HG03432 (cell line): ENCODE data around the gene IKZF3.
"Not testable (repeated sequence)": the region's sequence is repeated elsewhere in the genome, so short reads cannot be mapped to it uniquely, and the experiment has no call there.

Experiments
- ATAC-seq: cut with Tn5 transposase; IDR thresholded peaks from one replicate; pipeline ENCODE4 v1.9.1; 2021; ENCODE audit warnings: mild to moderate bottlenecking, moderate library complexity; ENCODE audit not compliant: unreplicated experiment

Gene IKZF3

DNA sequence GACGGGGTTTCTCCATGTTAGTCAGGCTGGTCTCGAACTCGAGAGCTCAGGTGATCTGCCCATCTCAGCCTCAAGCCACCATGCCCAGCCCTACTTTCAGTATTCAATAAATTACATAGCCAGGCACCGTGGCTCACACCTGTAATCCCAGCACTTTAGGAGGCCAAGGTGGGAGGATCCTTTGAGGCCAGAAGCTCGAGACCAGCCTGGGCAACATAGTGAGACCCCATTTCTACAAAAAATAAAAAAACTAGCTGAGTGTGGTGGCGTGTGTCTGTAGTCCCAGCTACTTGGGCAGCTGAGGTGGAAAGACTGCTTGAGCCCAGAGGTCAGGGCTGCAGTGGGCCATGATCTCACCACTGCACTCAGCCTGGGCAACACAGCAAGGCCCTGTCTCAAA, 142.0 kb downstream of the IKZF3 start:
- no peak for ATAC-seq

DNA sequence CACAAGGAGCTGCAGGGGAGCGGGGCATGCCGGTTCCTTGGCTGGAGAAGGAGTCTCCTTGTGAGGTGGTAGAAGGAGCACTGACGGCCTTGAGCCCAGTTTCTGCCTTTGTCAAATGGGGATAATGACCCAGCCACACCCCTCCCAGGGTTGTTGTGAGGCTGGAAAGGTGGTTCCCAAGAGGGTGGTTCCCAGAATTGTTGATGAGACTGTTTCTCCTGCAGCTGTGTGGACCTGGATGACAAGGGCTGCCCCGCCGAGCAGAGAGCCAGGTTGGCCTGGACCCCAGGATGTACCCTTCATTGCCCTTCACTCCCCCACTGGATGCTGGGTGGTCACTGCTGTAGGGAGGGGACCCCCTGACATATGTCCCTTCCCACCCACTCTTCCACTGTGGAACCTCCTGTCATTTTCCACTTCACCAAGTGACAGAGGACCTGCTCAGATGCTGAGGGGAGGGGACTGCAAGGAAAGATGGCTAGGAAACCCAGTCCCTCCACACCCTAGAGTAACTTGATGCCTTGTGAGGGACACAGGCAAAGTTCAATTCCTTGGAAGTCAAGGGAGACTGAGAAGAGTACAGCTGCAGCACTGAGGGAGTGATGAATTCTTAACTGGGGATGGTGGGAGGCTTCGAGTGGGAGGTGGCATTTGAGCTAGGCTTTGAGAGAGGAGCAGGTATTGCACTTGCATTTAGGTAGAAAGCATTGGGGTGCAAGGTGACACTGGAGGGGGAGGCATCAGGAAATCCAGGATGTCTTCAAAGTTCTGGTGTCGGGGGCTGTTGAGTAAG, 144.4 kb downstream of the IKZF3 start:
- ATAC-seq: no peak

DNA sequence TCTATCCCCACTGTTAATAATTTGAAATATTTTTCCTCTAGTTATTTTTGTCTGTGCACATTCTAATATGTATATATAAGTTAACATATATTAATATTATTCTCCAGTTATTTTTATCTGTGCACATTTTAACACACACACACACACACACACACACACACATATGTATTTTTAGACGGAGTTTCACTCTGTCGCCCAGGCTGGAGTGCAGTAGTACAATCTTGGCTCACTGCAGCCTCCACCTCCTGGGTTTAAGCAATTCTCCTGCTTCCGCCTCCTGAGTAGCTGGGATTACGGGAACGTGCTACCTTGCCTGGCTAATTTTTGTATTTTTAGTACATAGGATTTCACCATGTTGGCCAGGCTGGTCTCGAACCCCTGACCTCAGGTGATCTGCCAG, 146.5 kb downstream of the IKZF3 start:
- no peak for ATAC-seq

DNA sequence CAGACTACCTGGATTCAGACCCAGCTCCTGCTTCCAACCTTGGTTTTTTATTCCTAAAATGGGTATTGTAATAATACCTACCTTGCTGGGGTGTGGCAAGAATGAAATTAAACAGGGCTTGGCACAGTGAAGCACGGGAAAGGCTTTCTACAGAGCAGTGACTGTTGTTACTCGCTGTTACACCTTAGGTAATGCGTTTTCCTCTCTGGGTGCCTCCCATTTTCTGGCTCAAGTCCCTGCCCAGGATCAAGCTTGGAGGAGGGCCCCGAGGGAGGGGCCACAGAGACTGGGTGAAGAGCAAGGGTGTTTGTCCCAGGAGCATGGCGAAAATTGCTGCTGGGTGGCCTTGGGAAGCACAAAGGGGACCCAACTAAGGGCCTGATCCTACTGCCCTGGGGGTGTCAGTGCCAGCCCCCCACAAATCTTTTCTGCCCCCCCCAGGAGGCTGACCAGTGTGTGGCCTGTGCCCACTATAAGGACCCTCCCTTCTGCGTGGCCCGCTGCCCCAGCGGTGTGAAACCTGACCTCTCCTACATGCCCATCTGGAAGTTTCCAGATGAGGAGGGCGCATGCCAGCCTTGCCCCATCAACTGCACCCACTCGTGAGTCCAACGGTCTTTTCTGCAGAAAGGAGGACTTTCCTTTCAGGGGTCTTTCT, 147.1 kb downstream of the IKZF3 start:
- ATAC-seq: no peak

DNA sequence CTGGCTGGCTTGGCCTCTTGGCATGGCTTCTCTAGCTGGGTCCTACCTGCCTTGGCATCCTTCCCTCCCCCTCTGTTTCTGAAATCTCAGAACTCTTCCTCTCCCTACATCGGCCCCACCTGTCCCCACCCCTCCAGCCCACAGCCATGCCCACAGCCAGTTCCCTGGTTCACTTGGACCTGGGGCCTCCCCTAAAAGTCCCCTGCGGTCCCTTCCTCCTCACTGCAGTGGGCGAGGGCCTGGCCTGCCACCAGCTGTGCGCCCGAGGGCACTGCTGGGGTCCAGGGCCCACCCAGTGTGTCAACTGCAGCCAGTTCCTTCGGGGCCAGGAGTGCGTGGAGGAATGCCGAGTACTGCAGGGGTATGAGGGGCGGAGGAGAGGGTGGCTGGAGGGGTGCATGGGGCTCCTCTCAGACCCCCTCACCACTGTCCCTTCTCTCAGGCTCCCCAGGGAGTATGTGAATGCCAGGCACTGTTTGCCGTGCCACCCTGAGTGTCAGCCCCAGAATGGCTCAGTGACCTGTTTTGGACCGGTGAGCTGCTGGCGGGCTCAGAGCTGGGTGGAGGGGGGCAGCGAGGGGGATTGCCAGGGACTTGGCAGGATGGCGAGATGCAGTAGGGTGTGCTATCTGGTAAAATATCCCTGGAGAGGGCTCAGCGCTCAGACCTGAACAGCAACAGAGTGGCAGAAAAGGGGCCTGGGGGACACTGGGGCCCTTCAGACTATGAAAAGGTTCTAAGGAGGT, 147.9 kb downstream of the IKZF3 start:
- ATAC-seq: no peak

DNA sequence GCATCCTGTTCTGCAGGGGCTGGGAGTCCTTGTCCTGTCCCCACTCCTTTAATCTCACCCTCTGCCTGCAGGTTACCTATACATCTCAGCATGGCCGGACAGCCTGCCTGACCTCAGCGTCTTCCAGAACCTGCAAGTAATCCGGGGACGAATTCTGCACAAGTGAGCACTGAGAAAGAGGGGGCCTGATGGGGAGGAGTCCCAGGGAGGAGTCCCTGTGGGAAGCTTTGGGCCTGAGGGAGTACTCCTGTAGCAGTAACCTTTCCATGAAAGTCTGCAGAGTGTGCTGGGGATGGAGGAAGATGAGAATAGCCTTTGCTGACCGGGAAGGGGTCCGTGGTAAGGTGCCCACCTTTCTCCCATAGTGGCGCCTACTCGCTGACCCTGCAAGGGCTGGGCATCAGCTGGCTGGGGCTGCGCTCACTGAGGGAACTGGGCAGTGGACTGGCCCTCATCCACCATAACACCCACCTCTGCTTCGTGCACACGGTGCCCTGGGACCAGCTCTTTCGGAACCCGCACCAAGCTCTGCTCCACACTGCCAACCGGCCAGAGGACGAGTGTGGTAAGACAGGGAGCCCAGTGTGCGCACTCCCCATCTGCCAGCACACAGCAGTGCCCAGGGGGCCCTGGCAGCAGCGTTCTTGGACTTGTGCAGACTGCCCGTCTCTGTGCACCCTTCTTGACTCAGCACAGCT, 148.6 kb downstream of the IKZF3 start:
- ATAC-seq: no peak

DNA sequence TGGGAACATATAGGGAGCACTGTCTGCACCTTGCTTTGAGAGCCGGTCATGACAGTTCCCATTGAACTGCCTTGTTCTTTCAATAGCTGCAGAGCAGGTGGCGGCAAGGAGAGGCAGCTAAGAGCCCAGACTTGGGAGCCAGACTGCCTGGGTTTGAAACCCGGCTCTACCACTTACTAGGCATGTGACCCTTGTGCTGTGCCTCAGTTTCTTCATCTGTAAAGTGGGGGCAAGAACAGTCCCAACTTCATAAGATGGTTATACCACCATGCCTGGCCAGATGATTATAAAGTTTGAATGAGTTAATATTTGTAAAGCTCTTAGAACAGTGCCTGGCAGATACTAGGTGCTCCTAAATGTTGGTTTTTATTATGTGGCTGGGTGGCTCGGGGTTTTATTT, 149.9 kb downstream of the IKZF3 start:
- no peak for ATAC-seq

DNA sequence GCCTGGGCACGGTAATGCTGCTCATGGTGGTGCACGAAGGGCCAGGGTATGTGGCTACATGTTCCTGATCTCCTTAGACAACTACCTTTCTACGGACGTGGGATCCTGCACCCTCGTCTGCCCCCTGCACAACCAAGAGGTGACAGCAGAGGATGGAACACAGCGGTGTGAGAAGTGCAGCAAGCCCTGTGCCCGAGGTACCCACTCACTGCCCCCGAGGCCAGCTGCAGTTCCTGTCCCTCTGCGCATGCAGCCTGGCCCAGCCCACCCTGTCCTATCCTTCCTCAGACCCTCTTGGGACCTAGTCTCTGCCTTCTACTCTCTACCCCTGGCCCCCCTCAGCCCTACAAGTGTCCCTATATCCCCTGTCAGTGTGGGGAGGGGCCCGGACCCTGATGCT, 152.3 kb downstream of the IKZF3 start:
- no peak for ATAC-seq

DNA sequence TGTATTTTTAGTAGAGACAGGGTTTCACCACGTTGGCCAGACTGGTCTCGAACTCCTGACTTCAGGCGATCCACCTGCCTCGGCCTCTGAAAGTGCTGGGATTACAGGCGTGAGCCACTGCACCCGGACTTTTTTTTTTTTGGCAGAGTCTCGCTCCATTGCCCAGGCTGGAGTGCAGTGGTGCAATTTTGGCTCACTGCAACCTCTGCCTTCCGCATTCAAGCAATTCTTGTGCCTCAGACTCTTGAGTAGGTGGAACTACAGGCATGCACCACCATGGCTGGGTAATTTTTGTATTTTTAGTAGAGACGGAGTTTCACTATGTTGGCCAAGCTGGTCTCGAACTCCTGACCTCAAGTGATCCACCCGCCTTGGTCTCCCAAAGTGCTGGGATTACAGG, 153.0 kb downstream of the IKZF3 start:
- not testable (repeated sequence) for ATAC-seq

DNA sequence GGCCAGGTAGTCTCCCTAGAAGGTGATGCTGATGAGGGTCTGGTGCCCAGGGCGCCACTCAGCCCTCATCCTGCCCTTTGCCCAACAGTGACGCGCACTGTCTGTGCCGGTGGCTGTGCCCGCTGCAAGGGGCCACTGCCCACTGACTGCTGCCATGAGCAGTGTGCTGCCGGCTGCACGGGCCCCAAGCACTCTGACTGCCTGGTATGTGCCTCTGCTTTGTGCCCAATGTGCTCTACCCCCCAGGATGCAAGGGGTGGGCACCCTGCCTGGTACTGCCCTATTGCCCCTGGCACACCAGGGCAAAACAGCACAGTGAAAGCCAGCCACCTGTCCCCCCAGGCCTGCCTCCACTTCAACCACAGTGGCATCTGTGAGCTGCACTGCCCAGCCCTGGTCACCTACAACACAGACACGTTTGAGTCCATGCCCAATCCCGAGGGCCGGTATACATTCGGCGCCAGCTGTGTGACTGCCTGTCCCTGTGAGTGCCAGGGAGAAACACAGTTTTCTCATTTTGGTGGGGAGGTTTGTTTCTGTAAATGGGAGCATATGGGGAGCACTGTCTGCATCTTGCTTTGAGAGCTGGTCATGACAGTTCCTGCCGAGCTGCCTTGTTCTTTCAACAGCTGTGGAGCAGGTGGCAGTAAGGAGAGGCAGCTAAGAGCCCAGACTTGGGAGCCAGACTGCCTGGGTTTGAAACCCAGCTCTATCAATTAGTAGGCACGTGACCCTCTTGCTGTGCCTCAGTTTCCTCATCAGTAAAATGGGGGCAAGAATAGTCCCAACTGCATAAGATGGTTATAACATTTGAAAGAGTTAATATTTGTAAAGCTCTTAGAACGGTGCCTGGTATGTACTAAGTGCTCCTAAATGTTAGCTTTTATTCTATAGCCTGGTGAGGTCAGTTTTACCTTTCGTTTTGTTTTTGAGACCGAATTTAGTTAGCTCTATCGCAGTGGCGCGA, 153.8 kb downstream of the IKZF3 start:
- ATAC-seq: no peak

DNA sequence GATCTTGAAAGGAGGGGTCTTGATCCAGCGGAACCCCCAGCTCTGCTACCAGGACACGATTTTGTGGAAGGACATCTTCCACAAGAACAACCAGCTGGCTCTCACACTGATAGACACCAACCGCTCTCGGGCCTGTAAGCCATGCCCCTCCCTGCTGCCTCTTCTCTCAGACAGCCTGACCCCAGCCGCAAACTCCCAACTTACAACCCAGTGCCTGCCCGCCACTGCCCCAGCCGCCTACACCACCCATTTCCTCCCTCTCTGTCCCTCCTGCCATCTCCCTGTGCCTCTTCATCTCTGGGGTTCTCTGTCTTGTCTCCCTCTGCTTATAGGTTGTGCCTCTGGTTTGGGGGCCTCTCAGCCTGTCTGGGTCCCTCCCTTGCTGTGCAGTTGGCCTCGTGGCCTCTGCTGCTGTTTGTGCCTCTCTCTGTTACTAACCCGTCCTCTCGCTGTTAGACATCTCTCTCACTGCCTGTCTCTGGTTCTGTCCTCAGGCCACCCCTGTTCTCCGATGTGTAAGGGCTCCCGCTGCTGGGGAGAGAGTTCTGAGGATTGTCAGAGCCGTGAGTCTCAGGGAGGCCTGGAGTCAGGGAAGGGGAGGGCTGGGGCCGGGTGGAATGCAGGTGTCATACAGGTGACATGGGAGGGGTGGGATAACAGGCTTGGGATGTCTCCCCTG, 154.7 kb downstream of the IKZF3 start:
- no peak for ATAC-seq
